GM21528 (cell line): Measurements from ENCODE around the gene SLC38A10.

ENCODE experiments used
- ATAC-seq: cut with Tn5 transposase; IDR thresholded peaks from one replicate; pipeline ENCODE4 v1.9.1; 2021; ENCODE audit warnings: mild to moderate bottlenecking, moderate library complexity; ENCODE audit not compliant: unreplicated experiment, low FRiP score

The SLC38A10 gene

DNA sequence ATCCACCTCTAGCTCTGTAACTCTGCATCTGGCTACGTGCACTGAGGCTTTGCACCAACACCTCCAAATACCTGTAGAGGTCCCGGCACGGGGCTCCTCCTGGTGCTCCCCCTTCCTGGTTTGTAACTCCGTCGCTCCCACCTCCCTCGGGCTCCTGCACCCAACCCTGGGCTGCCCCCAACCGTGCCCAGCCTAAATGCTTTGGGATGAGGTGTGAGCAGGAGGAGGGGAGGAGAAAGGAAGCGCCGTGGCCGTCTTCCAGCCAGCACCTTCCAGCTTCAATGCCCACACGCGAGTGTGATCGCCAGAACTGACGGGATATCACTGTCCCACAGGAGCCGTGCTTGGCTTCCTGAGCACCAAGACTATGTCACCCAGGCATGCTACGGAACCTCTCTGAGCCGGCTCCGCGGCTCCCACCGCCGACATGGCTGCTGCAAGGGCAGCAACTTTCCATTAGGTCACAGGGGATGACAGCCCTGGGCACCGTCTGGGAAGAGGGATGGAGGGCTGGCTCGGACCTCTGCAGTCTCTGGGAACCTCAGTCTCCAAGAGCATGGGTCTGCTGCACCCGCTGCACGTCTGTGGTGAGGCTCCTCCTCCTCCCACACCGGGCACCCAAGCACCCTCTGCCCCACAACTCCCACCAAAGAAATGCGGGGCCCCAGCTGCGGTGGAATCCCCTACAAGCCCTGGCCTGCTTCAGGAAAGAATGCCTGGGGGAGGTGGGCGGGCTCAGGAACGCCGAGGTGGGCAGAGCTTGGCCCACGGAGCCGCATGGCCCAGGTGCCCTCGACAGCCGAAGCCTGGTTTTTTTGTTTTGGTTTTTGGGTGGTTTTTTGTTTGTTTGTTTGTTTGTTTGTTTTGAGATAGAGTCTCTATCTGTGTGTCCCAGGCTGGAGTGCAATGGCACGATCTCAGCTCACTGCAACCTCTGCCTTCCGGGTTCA, 6.4 kb upstream of the SLC38A10 start:
- no peak for ATAC-seq

GRCh38 chr17:81300586-81301155, 5.6 kb upstream of the SLC38A10 start:
- no peak for ATAC-seq

DNA sequence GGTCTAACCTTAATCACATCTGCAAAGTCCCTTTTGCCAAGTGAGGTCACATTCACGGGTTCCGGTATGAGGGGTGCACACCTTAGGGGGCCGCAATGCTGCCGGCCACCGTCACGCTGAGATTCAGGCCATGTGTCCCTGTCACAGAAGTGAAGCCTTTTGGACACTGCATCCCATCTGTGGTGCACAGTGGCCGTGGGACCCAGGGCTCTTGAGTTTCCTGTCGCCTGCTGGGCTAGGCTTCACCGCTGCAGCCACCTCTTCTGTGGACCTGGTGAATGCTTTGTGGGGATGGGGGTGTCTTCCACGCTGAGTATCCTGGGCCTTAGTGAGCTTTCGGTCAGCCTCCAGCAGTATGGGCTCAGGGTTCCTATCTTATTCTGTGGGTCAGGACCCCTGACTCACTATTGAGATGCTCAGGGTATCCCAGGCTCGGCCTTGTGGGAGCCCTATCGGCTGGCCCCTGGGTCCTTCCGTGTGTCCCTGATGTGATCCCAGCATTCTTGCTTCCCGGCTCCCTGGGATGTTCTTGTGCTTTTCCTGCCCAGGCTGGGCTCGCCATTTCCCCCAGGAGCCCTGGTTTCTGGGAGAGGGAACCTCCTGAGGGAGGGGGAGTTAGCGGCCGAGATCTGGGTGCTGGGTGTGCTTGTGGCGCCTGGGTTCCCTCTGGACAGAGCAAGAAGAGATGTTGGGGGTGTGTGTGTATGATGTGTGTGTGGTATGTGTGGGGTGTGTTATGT, 4.9 kb upstream of the SLC38A10 start:
- ATAC-seq: no peak

DNA sequence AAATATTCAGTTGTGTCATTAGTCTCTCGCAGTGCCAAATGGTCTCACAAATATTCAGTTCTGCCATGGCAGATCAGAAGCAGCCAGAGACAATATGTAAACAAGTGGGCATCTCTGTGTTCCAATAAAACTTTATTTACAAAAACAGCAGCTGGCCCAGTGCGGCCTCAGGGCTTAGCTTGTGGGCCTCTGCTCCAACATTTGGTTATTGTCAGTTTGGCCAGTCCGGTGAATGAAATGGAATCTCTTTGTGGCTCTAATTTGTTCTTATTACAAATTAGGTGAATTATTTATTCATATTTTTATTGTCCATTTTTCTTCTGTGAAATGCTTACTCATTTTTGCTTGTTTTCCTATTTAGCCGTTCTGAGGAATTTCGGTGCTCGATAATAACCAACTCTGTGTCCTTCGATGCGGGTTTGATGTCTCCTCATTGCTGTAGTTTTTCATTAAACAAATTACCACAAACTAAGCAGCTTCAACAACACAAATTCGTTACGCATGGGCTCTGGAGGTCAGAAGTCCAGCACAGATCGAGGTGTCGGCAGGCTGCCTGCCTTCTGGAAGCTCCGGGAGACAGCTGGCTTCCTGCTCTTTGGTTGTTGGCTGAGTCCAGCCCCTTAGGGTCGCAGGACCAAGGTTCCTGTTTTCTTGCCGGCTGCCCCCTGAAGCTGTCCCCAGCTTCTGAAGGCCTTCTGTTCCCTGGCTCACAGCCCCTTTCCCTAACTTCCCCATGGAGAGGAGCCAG, 4.1 kb upstream of the SLC38A10 start:
- no peak for ATAC-seq

DNA sequence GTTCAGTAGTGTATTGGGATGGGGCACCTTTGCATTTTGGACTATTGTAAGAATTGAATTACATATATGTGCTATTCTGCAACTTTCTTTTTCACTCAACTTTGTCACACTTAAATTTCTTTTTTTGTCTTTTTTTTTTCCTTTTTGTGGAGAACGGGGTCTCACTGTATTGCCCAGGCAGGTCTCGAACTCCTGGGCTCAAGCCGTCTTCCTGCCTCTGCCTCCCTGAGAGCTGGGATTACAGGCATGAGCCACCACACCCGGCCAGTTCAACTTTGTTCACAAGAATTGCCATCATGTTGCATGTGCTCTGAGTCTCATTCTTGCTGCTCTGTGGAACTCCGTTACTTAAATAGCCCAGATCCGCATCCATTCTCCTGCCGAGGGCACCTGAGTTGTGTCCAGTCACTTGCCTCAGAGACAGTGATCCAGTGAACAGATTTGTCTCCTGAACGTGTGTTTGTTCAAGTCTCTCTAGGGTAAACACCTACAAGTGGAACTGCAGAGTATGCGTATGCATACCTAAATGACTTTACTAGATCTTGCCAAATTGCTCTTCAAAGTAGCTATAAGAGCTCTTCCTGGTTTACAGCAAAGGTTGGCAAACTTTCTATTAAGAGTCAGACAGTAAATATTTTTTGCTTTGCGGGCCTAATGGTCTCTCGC, 3.4 kb upstream of the SLC38A10 start:
- ATAC-seq: no peak

DNA sequence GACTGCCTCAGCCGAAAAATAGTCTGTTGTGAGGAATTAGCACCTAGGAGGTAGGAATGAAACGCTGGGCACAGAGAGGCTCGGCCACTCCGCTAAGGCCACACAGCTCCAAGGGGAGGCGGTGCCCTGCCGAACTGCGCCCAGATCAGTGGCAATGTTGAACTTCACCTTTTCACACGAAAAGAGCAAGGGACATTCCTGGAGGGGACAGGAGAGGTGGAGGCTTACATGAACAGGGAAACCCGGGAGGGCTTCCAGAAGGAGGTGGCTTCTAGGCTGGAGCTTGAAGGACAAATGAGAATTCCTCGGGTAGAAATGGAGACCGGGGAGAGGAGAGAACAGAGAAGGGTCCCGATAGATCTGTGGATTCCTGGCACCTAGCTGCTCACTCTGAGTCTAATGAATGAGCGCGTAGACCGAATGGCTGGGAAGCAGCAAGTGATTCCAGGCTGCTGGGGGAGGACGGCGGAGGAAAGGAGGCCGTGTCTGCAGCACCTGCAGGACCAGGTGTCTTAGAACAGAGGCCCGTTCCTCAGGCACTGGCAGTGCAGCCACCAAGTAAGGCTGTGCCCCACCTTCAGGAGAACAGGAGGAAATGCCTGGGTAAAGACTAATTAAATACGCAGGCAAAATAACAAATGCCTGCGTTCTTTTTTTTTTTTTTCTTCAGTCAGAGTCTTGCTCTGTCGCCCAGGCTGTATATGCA, 722 bp upstream of the SLC38A10 start:
- ATAC-seq: peak; percentile 9

DNA sequence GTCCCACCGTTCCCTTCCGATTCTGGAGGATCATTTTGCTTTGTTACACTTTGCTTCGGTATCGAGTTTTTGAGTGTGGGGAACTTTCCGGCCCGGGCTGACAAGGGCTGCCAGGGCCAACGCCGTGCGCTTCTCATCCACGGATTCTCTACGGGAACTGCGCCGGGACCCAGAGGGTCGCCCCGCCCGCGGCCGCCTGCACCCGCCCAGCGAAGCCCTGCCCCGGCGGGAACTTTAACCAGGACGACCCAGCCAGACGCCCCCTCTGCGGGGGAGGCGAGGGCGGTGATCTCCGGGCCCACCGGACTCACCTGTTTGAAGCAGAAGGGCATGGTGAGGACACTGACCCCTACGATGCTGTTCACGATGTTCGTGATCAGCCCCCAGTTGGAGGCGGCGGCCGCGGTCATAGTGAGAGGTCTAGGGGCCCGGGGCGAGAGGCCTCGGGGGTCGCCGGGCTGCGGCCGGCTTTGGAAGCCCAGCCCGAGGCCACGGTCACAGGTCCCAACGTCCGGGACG, 536 bp downstream of the SLC38A10 start:
- peak; percentile 7 for ATAC-seq

- no peak for ATAC-seq
Measured at GRCh38 chr17:81292450-81292849, 2.7 kb downstream of the SLC38A10 start.

DNA sequence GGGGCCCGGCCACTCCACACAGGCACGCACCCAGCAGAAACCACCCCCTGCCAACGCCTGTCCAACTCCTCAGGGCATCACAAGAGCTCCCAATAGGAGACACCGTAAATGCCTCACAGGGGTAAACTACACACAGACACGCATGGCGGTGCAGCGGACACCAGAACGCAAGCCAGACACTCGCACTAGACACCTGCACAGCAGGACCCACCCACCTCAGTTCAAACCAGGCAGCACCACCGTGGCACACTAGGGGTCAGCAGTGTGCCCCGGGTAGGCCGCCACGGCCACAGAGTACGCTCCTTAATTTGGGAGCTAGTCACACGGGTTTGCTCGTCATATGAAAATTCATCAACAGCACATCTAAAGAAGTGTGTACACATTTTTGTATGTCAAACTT, 3.4 kb downstream of the SLC38A10 start:
- no peak for ATAC-seq

- ATAC-seq: no peak
Measured at GRCh38 chr17:81290230-81290629, 4.9 kb downstream of the SLC38A10 start.

DNA sequence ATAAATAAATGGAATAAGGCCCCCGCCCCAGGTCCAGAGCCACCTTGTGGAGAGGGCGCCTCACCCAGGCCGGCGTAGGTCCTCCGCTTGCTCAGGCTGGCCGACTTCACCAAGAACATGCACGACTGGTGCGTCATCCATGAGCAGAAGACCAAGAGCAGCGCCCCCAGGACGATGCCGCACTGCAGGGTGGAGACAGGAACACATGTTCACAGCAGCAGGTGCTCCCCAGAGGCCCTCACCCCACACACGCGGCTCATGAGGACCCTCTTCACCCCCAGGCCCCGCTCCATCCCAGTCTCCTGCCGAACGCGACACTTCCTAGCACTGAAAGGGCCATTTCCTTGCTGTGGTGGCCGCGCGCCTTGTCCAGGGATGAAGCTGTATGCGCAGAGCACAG, 5.5 kb downstream of the SLC38A10 start:
- no peak for ATAC-seq

GRCh38 chr17:81288715-81289114, 6.4 kb downstream of the SLC38A10 start:
- ATAC-seq: no peak

- ATAC-seq: no peak
Measured at GRCh38 chr17:81287741-81288430, 7.2 kb downstream of the SLC38A10 start.

GRCh38 chr17:81287152-81287551, 8.0 kb downstream of the SLC38A10 start:
- no peak for ATAC-seq

DNA sequence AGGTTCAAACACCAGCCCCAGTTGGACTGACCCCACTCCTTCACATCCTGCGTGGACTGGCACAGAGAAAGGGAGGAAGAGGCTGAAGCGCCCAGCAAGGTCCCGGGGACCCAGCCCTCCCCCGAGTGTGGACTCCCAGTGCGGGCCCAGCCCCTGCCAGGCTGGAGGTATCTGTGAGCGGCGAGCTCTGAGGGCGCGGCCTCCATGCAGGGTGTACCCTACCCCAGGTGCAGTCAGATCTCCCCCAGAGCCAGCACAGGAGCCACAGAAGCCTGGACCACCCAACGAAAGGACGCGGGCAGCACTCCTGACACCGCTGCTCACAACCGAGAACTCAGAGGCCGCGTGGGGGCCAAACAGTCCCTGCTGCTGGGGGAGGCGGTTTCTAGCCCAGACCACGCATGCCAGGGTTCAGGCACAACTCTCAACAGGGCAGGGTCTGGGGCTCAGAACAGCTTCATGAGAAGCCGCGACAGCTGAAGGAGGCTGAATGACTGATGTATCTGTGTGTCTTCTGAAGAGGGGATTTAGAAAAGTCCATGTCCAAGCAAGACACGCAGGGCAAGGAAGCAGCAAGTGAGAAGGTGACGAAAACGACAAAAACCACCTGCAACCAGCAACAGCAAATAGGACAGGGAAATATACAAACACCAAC, 8.5 kb downstream of the SLC38A10 start:
- ATAC-seq: no peak

- no peak for ATAC-seq
Measured at GRCh38 chr17:81285894-81286293, 9.2 kb downstream of the SLC38A10 start.

GRCh38 chr17:81285179-81285878, 9.8 kb downstream of the SLC38A10 start:
- ATAC-seq: no peak

- no peak for ATAC-seq
Measured at GRCh38 chr17:81282876-81283275, 12.2 kb downstream of the SLC38A10 start.
